Measurements from ENCODE around the gene PITHD1. TPM values are rescaled to one million over a fixed set of nuclear protein-coding genes. Genes with fewer than 3 reads are reported as not detected.

PITHD1 gene
- total and polyA plus RNA-seq, 2 of the 8 experiments (the other 6 are each of a cell fraction or from before 2014, with no cell fraction given), result 67.4 to 68.8 TPM

GRCh38 chr1:23772854-23773242 lies 5.4 kb upstream of the PITHD1 start:
- peaks cover 0 to 4% (median 0%) of the 10 kb centered on the region in 4 experiments; a peak in 1 of 8 replicates for H3K36me3 ChIP-seq (ENCODE audit: control insufficient read depth in 2 of 4, insufficient read depth in 4 of 4, low read length in 3 of 4)
- peaks cover 0 to 1% of the 10 kb centered on the region in 2 experiments for H4K20me1 ChIP-seq (replicated peaks in 1 of 2; ENCODE audit: control insufficient read depth in 1 of 2, insufficient read depth in 2 of 2, low read length in 2 of 2)
- no peak overlapping the region for H4K8ac ChIP-seq (ENCODE audit: extremely low read depth, insufficient read depth, low read length)
- H2BK5ac ChIP-seq (ENCODE audit: low read depth, low read length), result no peak overlapping the region
- no peak for DNase-seq (ENCODE audit: low read depth in 1 of 2, low spot score in 2 of 2)
- no peak overlapping the region for H3K4ac ChIP-seq (replicated peaks; ENCODE audit: insufficient read length, low read depth, low read length)
- no peak overlapping the region for H2BK12ac ChIP-seq (ENCODE audit: low read depth, low read length)
- 89% methylated on average over 10 of the region's 10 CpGs; no CpG with 5 or more reads in 1 of the 2 experiments for WGBS, 2 experiments (ENCODE audit: extremely low coverage in 1 of 2, insufficient coverage in 1 of 2, insufficient read length in 1 of 2, insufficient replicate concordance in 2 of 2, low coverage in 1 of 2, low lambda C conversion rate in 2 of 2, missing lambda C conversion rate in 1 of 2)
- H2BK15ac ChIP-seq (ENCODE audit: low read length), result no peak overlapping the region
- no peak overlapping the region for H3K27ac ChIP-seq (ENCODE audit: low read depth, low read length)
- ChIA-PET POLR2A (ENCODE audit: partially characterized antibody) (no interaction called here), CTCF (ENCODE audit: partially characterized antibody) (interaction anchor here (0.8 to 1.6 kb wide), 2 partner anchors 24 to 38 kb away, joined by 3 to 4 read pairs; no protein-coding TSS in a partner anchor)
- no peak for FAIRE-seq
- H3K79me1 ChIP-seq (ENCODE audit: low read depth, low read length), result no peaks in the 10 kb centered on the region
- H3K79me2 ChIP-seq (ENCODE audit: control insufficient read depth in 1 of 2, insufficient read depth in 2 of 2, low read length in 2 of 2), result peaks cover 0 to 6% of the 10 kb centered on the region in 2 experiments; a peak in 1 of 4 replicates
- no peak overlapping the region for H2AFZ ChIP-seq (ENCODE audit: low read length)
- H3K4me1 ChIP-seq (replicated peaks in 1 of 4; ENCODE audit: control insufficient read depth in 3 of 4, insufficient read depth in 4 of 4, low read length in 3 of 4), result no peaks in the 10 kb centered on the region
- no peak overlapping the region for H2AK5ac ChIP-seq (ENCODE audit: low read depth, low read length)
- H3K56ac ChIP-seq (replicated peaks; ENCODE audit: insufficient read length, low read depth, low read length), result no peak overlapping the region
- H2BK120ac ChIP-seq (replicated peaks; ENCODE audit: low read depth, low read length), result no peak overlapping the region
- no peak overlapping the region for H3K14ac ChIP-seq (ENCODE audit: insufficient read length)
- no peak overlapping the region for H3K9ac ChIP-seq (replicated peaks in 1 of 4; ENCODE audit: extremely low read depth in 1 of 4, low read depth in 3 of 4, low read length in 3 of 4)
- H3K18ac ChIP-seq (ENCODE audit: extremely low read depth, low read length), result no peak overlapping the region
- H3K23me2 ChIP-seq (ENCODE audit: low read depth, low read length), result peaks cover 4% of the 10 kb centered on the region; the same call in 1 of the 2 replicates
- H3K27me3 ChIP-seq (replicated peaks in 1 of 4; ENCODE audit: control insufficient read depth in 3 of 4, extremely low read depth in 1 of 4, insufficient read depth in 3 of 4, low read length in 3 of 4), result no peaks in the 10 kb centered on the region
- H3K4me2 ChIP-seq (ENCODE audit: insufficient read depth in 1 of 2, low read depth in 2 of 2, low read length in 2 of 2), result no peak overlapping the region
- no peak overlapping the region for H4K91ac ChIP-seq (replicated peaks; ENCODE audit: insufficient read length, low read length)
- no peaks in the 10 kb centered on the region for H3K9me3 ChIP-seq (ENCODE audit: insufficient read depth in 2 of 2, low read depth in 1 of 2, low read length in 1 of 2)
- no peak overlapping the region for H4K5ac ChIP-seq (ENCODE audit: insufficient read length, low read depth, low read length)
- no peak overlapping the region for H3K23ac ChIP-seq (ENCODE audit: insufficient read length)
- H3K4me3 ChIP-seq (ENCODE audit: extremely low read depth in 1 of 4, insufficient read depth in 2 of 4, low read depth in 3 of 4, low read length in 4 of 4), result no peak overlapping the region
- H2BK20ac ChIP-seq (ENCODE audit: low read length), result no peak overlapping the region
- TF ChIP-seq HDAC6 (IDR thresholded peaks at IDR 0.05; ENCODE audit: low read depth, low read length) (no peak), CEBPB (IDR thresholded peaks at IDR 0.05; ENCODE audit: low read depth, low read length) (no peak), POU5F1 (IDR thresholded peaks at IDR 0.05; ENCODE audit: low read depth, low read length) (no peak), MAX (IDR thresholded peaks at IDR 0.05) (no peak), ASH2L (IDR thresholded peaks at IDR 0.05; ENCODE audit: low read length) (no peak), EP300 (IDR thresholded peaks at IDR 0.05; ENCODE audit: borderline replicate concordance in 1 of 2, low read depth in 2 of 2, low read length in 2 of 2) (no peak), ATF2 (IDR thresholded peaks at IDR 0.05; ENCODE audit: low read length) (no peak), TAF1 (IDR thresholded peaks at IDR 0.05; ENCODE audit: low read depth, low read length) (no peak), CTCF (IDR thresholded peaks at IDR 0.05; ENCODE audit: control extremely low read depth in 1 of 3, insufficient read depth in 1 of 3, low read depth in 1 of 3, low read length in 3 of 3) (no peak), FOSL1 (IDR thresholded peaks at IDR 0.05; ENCODE audit: insufficient read depth, low read depth, low read length) (no peak)
